GM11168 (cell line): ENCODE results near the gene GLI3.

Experiments used
- in situ Hi-C: fragments of 300-500 bp; cut with MboI; formaldehyde crosslinking; loops from one replicate; pipeline ENCODE4 v1.12.0; 2022; ENCODE audit warnings: low sequenced_read_pairs; ENCODE audit not compliant: unreplicated experiment

GLI3 gene

DNA sequence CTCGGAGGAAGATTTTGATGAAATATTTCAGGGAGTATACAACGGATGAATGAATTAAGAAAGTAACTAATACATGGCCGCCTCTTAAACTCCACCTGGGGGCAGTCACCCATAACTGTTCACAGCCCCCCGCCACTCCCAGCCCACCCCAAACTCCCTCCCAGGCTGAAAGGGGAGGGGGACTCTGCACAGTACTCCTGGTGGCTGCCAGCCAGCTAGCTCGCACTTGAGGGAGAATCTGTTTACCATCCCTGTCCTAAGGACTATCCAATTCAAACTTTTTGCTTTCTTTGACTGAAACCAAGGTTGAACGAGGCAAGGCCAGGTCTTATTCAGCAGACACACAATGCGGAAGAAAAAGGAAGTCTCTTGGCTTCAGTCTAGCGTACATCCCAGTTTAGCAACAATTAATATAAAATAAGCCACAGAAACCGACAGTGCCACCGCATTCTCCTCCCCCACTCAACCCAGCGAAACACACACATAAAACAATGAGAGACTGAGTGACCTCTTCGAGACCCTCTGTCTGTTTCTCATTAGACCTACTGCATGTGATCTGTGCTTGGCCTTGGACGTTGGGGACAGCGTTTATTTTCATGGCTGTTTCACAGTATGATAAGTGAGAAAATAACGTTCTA is 219.5 kb downstream of the GLI3 start:
- in situ Hi-C loops, result no loop called here

- in situ Hi-C loops, result no loop called here
Observed at GRCh38 chr7:42016517-42016916, 220.5 kb downstream of the GLI3 start.

DNA sequence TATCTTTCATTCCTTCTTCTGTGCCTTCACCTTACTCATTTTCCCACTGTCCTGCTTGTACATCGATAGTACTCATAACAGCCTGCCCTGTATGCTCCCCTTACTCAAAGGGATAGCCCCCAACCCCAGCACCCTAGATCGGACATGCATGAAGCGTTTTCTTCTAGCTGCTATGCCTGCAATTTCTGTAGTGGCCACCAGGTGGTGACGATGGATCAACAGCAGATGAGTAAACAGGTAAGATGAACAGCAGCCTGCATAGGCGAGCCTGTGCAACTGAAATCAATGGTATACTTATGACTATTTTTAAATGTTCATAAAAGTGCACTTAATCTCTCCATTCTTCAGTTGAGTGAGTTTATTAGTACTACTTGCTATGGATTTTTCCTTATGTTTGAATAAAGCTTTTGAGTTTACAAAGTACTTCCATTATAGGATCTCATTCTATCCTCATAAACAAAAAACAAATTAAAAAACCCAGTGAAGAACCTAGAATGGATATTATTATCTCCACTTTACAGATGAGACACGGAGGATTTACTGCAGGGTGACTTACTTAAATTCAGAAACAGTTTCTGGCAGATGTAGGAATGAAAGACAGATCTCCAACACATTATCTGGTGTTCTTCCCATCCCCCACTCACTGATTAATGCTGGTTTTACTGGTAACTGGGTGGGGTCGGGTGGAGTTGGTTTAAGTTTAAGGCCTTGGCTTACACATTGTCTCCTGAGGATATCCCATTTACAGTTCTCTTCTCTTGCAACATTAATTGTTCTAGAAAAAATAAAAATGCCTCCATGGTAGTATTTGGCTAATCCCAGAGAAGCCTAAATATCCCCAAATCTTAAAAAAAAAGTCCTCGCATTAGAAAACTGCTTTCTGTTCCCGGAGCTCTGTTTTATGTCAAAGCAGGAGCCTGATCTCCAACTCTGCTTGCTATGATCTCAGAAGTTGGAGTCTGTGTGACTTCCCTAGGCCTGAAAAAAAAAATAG is 222.1 kb downstream of the GLI3 start:
- in situ Hi-C loops, result no loop called here

DNA sequence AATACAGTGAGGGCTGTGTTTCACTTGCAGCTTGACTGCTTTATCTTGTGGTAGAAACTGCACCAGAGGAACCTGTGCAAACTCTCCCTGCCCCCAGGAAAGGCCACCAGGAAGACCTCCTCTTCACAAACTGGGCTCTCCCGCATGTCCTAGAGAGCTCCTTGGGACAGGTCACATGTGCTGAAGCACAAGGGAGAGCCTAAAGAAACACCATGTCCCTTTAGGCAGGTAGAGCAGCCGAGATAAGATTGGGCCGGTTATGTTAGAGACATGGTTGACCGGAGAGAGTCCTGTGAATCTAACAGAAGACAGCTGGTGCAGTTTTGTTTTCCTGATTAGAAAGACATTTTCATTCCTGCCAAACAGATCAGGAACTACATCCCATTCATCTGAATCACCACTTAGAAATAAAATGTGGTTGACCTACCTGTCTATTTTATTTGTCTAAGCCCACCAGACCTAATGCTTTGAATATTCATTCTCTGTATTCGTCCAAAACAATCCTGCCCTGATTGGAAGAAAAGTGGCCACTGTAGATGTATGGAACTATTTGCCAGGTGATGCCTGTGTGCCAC is 224.1 kb downstream of the GLI3 start:
- in situ Hi-C loops, result no loop called here

GRCh38 chr7:42012313-42012712 is 224.7 kb downstream of the GLI3 start:
- in situ Hi-C loops, result no loop called here

GRCh38 chr7:42011846-42012245 is 225.2 kb downstream of the GLI3 start:
- in situ Hi-C loops, result no loop called here

DNA sequence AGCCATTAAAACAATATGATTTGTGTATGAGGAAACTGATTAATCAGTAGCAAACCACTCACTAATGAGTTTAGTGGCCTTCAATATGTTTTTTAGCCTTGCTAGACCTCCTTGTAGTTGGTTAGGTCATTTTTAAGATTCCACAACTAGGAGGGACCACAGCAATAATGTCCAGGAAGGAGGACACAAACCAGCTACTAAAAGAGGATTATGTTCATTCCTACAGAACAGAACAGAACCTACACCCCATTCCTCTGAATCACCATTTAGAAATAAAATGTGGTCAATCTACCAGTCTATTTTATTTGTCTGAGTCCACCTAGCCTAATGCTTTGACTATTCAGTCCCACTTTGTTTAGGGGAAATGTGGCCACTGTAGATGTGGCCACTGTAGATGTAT is 226.3 kb downstream of the GLI3 start:
- in situ Hi-C loops, result no loop called here

DNA sequence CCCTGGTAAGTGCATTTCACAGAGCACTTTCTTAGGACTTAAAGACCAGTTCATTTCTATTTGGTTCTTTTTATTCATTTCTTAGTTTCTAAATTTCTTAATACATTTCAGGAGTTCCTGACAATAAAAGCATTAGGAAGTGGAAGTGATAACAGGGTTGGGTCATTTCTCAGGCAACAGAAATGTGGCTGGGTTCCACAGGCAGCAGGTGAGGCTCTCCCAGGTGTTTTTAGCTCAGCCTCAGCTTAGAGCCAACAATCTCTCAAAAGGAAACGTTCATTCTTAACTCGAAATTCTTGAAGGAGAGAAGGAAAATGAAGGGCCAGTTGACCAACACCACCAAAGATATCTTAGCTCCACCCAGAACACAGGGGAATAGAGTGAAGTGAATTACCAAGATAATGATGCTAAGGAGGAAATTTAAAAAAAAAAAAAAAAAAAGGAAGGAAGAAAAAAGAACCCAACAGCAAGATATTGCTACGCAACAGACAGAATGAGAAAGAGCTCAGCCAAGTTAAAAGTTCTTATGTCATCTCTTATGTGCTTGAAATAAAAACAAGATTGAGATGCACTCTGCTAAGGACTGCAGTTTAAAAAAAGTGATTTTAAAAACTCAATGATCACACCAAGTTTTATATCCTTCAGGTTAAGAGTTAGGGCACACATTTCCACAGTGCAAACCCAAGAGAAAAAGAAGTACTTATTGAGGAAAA is 230.1 kb downstream of the GLI3 start:
- in situ Hi-C loops, result no loop called here

DNA sequence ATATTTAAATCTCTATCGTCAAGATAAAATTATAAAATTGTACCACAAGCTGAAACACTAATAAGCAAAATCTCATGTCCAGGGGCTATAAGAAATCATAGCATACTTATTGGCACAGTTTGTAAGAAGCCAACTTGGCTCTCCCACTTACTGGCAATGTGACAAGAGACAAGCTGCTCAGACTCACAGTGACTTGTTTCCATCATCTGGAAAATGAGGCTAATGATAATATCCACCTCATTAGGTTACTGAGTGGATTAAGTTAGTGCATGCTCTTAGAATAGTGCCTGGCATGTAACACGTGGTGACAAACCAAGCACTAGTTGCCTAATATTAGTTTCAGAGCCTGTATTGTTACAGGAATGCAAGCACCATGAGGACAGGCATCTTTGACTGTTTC is 234.4 kb downstream of the GLI3 start:
- in situ Hi-C loops, result no loop called here

DNA sequence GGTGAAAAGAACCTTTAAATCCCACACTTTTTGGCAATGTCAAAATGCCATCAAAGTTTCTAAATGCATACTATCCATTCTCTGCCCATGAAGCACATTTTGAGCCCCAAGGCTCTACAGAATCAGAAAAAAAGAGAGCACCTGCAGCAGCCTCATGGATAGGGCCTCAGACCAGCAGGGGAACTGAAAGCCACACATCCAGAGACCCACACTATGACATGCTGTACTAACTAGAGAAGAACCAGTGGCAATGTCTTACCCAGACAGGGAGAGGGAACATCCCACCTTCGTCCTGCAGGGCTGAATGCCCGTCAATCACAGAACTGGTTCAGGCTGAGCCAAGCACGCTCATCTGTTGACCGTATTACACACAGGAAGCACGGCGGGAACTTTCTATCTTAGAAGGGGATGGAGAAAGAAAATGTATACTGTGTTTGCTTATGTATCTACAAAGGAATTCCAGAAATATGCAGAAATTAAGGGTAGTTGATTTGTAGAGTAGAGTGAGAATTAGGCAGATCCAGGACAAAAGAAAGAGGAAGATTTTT is 237.2 kb downstream of the GLI3 start:
- in situ Hi-C loops, result loop anchor here (25.0 kb wide), 1 partner anchor 837 kb away; no protein-coding TSS in a partner anchor

DNA sequence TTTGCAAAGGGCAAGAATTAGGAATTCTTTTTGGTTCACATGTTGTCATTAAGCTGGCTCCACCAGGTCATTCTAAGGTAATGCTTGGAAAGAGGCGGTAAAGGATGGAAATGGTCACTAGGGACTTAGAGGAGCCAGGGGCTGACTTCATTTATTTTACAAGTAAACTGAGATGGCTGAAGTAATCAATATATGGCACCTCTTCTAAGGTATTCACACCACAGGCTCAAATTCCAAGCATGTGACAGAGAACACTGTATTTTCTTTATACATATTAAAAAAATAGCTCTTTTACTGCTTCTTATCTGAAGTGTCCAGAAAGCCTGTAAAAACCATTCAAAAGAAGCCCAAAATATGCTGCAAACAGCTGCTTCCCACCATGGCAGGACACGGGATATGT is 239.0 kb downstream of the GLI3 start:
- in situ Hi-C loops, result loop anchor here (25.0 kb wide), 1 partner anchor 839 kb away; no protein-coding TSS in a partner anchor

DNA sequence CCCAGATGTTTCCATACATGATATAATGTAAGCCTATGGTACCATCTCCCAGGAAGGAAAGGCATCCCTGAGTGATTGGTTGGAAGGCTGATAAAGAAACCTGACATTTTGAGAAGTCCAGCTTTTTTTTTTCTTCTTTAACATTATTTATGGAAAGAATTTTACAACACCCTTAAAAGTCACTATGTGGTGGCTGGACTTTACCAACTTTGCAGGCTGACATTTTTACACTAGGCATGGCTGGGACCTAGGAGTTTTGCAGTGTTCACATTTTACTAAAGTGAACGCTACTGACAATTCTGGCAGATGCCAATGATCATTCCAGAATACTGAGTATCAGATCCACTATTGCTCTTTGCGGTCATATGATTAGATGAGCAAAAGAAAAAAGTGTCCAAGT is 239.9 kb downstream of the GLI3 start:
- in situ Hi-C loops, result loop anchor here (25.0 kb wide), 1 partner anchor 840 kb away; no protein-coding TSS in a partner anchor

GRCh38 chr7:41996381-41997035 is 240.5 kb downstream of the GLI3 start:
- in situ Hi-C loops, result loop anchor here (25.0 kb wide), 1 partner anchor 841 kb away; no protein-coding TSS in a partner anchor

DNA sequence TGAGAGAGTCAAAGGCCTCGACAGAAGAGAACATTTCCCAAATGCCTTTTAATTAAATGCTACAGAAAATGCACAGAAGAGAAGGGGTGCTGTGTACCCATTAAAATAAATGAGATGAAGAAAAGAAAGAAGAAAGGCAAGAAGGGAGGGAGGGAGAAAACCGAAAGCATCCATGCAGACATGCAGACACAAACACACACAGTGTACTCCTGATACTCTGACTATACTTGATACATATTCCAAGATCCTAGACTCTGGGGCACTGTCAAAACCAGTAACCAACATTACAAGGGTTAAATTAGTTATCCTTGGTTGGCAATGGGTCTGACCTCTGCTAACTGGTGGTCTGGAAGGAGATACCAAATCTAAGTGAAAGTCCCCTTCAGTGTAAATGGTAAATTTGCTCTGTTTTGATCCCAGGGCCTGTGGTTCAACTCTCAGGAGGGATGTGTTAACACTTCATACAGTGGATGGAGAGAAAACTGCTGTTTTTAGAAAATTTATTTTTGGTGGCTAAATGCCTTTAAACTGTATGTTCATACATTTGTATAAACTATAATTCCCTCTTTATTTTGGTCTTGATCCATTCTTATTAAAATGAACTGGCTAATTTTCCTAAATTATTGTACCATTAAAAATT is 241.3 kb downstream of the GLI3 start:
- in situ Hi-C loops, result loop anchor here (25.0 kb wide), 1 partner anchor 842 kb away; no protein-coding TSS in a partner anchor

- in situ Hi-C loops, result loop anchor here (25.0 kb wide), 1 partner anchor 843 kb away; no protein-coding TSS in a partner anchor
Observed at GRCh38 chr7:41994746-41995110, 242.3 kb downstream of the GLI3 start.

DNA sequence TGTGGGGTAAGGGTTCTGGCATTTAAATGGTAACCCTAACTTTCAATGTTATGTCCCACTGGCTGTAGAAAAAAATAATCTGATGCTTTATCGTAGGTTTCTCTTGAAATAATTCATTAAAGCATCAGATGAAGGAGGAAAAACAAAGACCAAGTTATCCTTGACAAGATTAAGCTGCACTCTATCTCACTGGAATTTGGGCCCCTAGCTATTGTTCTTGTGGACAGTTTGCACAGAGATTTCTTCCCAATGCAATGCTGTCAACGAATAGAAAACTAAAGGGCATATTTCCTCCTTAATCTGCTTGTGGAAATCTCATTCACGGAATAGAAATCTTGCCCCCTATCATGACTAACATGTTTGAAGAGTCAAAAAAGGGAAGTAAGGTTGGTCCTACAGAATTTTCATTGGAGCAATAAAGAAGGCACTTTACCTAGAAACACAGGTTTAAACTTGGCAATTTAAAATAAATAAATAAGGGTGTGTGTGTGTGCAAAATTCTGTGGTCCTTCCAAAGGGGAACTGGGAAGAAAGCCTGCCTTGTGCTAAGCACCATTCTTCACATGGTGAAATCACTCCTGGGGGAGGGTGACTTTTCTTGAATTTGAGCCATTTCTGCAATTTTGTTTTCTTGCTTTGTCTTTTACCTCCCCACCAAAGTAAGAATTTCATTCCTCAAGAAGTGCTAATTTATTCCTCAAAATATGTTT is 242.8 kb downstream of the GLI3 start:
- in situ Hi-C loops, result loop anchor here (25.0 kb wide), 1 partner anchor 843 kb away; no protein-coding TSS in a partner anchor

- in situ Hi-C loops, result loop anchor here (25.0 kb wide), 1 partner anchor 844 kb away; no protein-coding TSS in a partner anchor
Observed at GRCh38 chr7:41992881-41993867, 243.8 kb downstream of the GLI3 start.
